ENCODE results near the gene CFAP107. TPM values are rescaled to one million over a fixed set of nuclear protein-coding genes. Genes with fewer than 3 reads are reported as not detected.

The CFAP107 gene
- polyA plus RNA-seq, 1 donor from 2014 or later: not detected

GRCh38 chr1:12810691-12811408 lies 64.8 kb downstream of the CFAP107 start:
- Histone ChIP-seq H3K9me3 (ENCODE audit: low read length) (no peaks in the 10 kb centered on the region), H3K4me3 (ENCODE audit: low read length) (no peak overlapping the region), H3K9me2 (ENCODE audit: insufficient read depth, low read length) (no peaks in the 10 kb centered on the region), H3K36me3 (ENCODE audit: insufficient read depth, low read length) (no peaks in the 10 kb centered on the region), H4K20me1 (ENCODE audit: insufficient read depth) (no peaks in the 10 kb centered on the region), H3K27ac (ENCODE audit: low read length) (no peak overlapping the region), H3K4me2 (ENCODE audit: low read length) (no peak overlapping the region), H2AFZ (ENCODE audit: low read depth, low read length) (no peak overlapping the region), H3K79me2 (replicated peaks; ENCODE audit: insufficient read depth, low read length) (no peaks in the 10 kb centered on the region), H3K27me3 (ENCODE audit: insufficient read depth, low read depth, low read length) (no peaks in the 10 kb centered on the region), H3F3A (ENCODE audit: insufficient read depth, low read length, poor library complexity, severe bottlenecking) (no peaks in the 10 kb centered on the region), H3K9ac (ENCODE audit: low read length) (no peak overlapping the region)
- no peak for TF ChIP-seq MXI1 (conservative IDR thresholded peaks at IDR 0.05; ENCODE audit: poor library complexity, severe bottlenecking)
- no peak for TF ChIP-seq POLR2AphosphoS5 (IDR thresholded peaks at IDR 0.05)
- TF ChIP-seq EZH2 (IDR thresholded peaks at IDR 0.05; ENCODE audit: borderline replicate concordance, insufficient read depth, low read length, poor library complexity, severe bottlenecking): no peak
- TF ChIP-seq EP300 (conservative IDR thresholded peaks at IDR 0.05; ENCODE audit: poor library complexity, severe bottlenecking): no peak
- TF ChIP-seq REST (IDR thresholded peaks at IDR 0.05; ENCODE audit: borderline replicate concordance): no peak
- no peak for TF ChIP-seq RAD21 (conservative IDR thresholded peaks at IDR 0.05)
- no peak for TF ChIP-seq CTCF (IDR thresholded peaks at IDR 0.05; ENCODE audit: poor library complexity, severe bottlenecking)
- no peak for TF ChIP-seq SMC3 (conservative IDR thresholded peaks at IDR 0.05; ENCODE audit: poor library complexity)
- no peak for TF ChIP-seq TAF1 (IDR thresholded peaks at IDR 0.05; ENCODE audit: low read depth)

GRCh38 chr1:12811409-12811784 lies 65.4 kb downstream of the CFAP107 start:
- H2AFZ ChIP-seq (ENCODE audit: low read depth, low read length): no peak overlapping the region
- H3K27ac ChIP-seq (ENCODE audit: low read length): no peak overlapping the region
- H4K20me1 ChIP-seq (ENCODE audit: insufficient read depth): no peaks in the 10 kb centered on the region
- TF ChIP-seq EP300 (conservative IDR thresholded peaks at IDR 0.05; ENCODE audit: poor library complexity, severe bottlenecking) (no peak), POLR2AphosphoS5 (IDR thresholded peaks at IDR 0.05) (no peak), TAF1 (IDR thresholded peaks at IDR 0.05; ENCODE audit: low read depth) (no peak), CTCF (IDR thresholded peaks at IDR 0.05; ENCODE audit: poor library complexity, severe bottlenecking) (no peak), RAD21 (conservative IDR thresholded peaks at IDR 0.05) (no peak), EZH2 (IDR thresholded peaks at IDR 0.05; ENCODE audit: borderline replicate concordance, insufficient read depth, low read length, poor library complexity, severe bottlenecking) (no peak), MXI1 (conservative IDR thresholded peaks at IDR 0.05; ENCODE audit: poor library complexity, severe bottlenecking) (no peak), SMC3 (conservative IDR thresholded peaks at IDR 0.05; ENCODE audit: poor library complexity) (no peak), REST (IDR thresholded peaks at IDR 0.05; ENCODE audit: borderline replicate concordance) (no peak)
- no peak overlapping the region for H3K9ac ChIP-seq (ENCODE audit: low read length)
- H3K9me2 ChIP-seq (ENCODE audit: insufficient read depth, low read length): no peaks in the 10 kb centered on the region
- H3K27me3 ChIP-seq (ENCODE audit: insufficient read depth, low read depth, low read length): no peaks in the 10 kb centered on the region
- H3F3A ChIP-seq (ENCODE audit: insufficient read depth, low read length, poor library complexity, severe bottlenecking): no peaks in the 10 kb centered on the region
- H3K4me2 ChIP-seq (ENCODE audit: low read length): no peak overlapping the region
- H3K4me3 ChIP-seq (ENCODE audit: low read length): no peak overlapping the region
- H3K9me3 ChIP-seq (ENCODE audit: low read length): no peaks in the 10 kb centered on the region
- H3K36me3 ChIP-seq (ENCODE audit: insufficient read depth, low read length): no peaks in the 10 kb centered on the region
- no peaks in the 10 kb centered on the region for H3K79me2 ChIP-seq (replicated peaks; ENCODE audit: insufficient read depth, low read length)

Measured in neural cell (in vitro differentiated cells).